Heart left ventricle (tissue), 13 donors: ENCODE results near the gene ZNF750.

ENCODE experiments used
- POLR2A ChIP-seq, 2 donors: fragments of 450-650 bp; IDR thresholded peaks; one replicate each; pipeline ENCODE4 v1.6.1; 2017; ENCODE audit warnings: antibody characterized with exemption in 2 of 2, mild to moderate bottlenecking in 2 of 2, moderate library complexity in 2 of 2
- TF ChIP-seq, protein P1 (sequence below), 12 donors: fragments of 200-600 bp; sonication (generic) in 4 of 12; IDR thresholded peaks; one replicate each; pipeline versions ENCODE4 v1.5.0 to v1.8.0; 2018 to 2022; ENCODE audit warnings: antibody characterized with exemption in 12 of 12, mild to moderate bottlenecking in 5 of 12
- donor health status: ischemic (EF 13 %, LVEDD 7.1; RV severe dilation, severe dysfunction).
- donor health status: DM: no; HTN: yes; CAD: no.
- donor health status: DM: no; HTN: no; CAD: no.
- donor health status: ischemic (EF 25% LVEDD 6.9; RV normal size, moderate dysfunction).
- donor health status: ischemic (EF 25% LVEDD 5.7; RV mildly dilated, moderate dysfunction).
- donor health status: ischemic (EF 35%, LVEDD 5.7; RV mildly dilated, moderate dysfunction).
- donor health status: nonischemic (EF 11% LVEDD 7.7; RV severe dilation, severe dysfunction).
- donor health status: DM: yes; HTN: yes; CAD: no.
- donor health status: PGD.
- donor health status: ischemic (EF 29% LVEDD 5.4; RV normal size, mild dysfunction).
- donor health status: nonischemic (EF 23%, LVEDD 6.1; RV moderate dilation, normal function).

DNA sequence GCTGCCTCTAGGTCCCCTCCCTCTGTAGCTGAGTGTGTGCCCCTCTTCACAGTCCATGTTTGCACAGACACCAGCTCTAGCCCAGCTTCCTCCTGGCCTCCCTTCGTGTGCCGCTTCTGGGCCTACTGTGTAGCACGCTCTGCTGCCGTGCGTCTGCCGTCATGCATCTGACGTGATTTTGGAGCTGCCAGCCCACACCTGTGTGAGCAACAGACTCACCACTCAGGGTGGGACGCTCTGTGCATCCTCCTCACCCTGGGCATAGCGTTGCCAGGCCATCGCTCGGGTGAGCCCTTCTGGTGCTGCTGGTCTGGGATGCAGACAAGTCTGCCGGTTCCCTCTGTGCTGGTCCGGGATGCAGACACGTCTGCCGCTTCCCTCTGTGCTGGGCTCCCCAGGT lies 39.4 kb upstream of the ZNF750 start:
- TF ChIP-seq, protein P1, sequence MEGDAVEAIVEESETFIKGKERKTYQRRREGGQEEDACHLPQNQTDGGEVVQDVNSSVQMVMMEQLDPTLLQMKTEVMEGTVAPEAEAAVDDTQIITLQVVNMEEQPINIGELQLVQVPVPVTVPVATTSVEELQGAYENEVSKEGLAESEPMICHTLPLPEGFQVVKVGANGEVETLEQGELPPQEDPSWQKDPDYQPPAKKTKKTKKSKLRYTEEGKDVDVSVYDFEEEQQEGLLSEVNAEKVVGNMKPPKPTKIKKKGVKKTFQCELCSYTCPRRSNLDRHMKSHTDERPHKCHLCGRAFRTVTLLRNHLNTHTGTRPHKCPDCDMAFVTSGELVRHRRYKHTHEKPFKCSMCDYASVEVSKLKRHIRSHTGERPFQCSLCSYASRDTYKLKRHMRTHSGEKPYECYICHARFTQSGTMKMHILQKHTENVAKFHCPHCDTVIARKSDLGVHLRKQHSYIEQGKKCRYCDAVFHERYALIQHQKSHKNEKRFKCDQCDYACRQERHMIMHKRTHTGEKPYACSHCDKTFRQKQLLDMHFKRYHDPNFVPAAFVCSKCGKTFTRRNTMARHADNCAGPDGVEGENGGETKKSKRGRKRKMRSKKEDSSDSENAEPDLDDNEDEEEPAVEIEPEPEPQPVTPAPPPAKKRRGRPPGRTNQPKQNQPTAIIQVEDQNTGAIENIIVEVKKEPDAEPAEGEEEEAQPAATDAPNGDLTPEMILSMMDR (IDR thresholded peaks at IDR 0.05), result no peak
- no peak for TF ChIP-seq POLR2A (IDR thresholded peaks at IDR 0.05)
